K562 (cell line): ENCODE results near the gene LAG3. TPM values are rescaled to one million over a fixed set of nuclear protein-coding genes. Genes with fewer than 3 reads are reported as not detected.
A peak's percentile ranks its signal among the peaks of the same experiment; 100 is the strongest.

Experiments
- ARID3A ChIP-seq: IDR thresholded peaks from 2 replicates; pipeline ENCODE4 v1.6.1; 2012; ENCODE audit warnings: low read depth, low read length, improper control_type of control experiment, borderline replicate concordance
- CREB3L1 ChIP-seq: fragments of 450-650 bp; IDR thresholded peaks from 2 replicates; pipeline ENCODE4 v1.6.1; 2014; ENCODE audit warnings: low read depth, mild to moderate bottlenecking, moderate library complexity, borderline replicate concordance
- CSDE1 ChIP-seq, 2 experiments: fragments of 450-650 bp; IDR thresholded peaks; 2 replicates each; pipeline ENCODE4 v1.6.1; 2016; ENCODE audit warnings: mild to moderate bottlenecking in 1 of 2
- MED1 ChIP-seq: sonication (generic); formaldehyde crosslinking; IDR thresholded peaks from 2 replicates; pipeline ENCODE4 v1.8.1; 2023; ENCODE audit warnings: missing genetic modification reagents, borderline replicate concordance
- MLX ChIP-seq, 2 experiments: fragments of 450-650 bp in 1 of 2; sonication (generic) in 1 of 2; formaldehyde crosslinking; conservative IDR thresholded peaks; 2 replicates each; pipeline versions ENCODE4 v1.4.0 to v1.8.1; 2020 to 2022; ENCODE audit warnings: mild to moderate bottlenecking in 1 of 2, missing genetic modification reagents in 1 of 2
- MXI1 ChIP-seq: IDR thresholded peaks from 2 replicates; pipeline ENCODE4 v1.6.1; 2011; ENCODE audit warnings: low read depth, mild to moderate bottlenecking, improper control_type of control experiment, low read length
- NCOA4 ChIP-seq: fragments of 450-650 bp; IDR thresholded peaks from 2 replicates; pipeline ENCODE4 v1.6.1; 2018; ENCODE audit warnings: mild to moderate bottlenecking; ENCODE audit not compliant: partially characterized antibody
- SNAPC5 ChIP-seq: fragments of 250-450 bp; sonication (Bioruptor Pico); IDR thresholded peaks from 2 replicates; pipeline ENCODE4 v1.8.0; 2021; ENCODE audit warnings: moderate library complexity, mild to moderate bottlenecking, inconsistent platforms
- STAG1 ChIP-seq: sonication (generic); formaldehyde crosslinking; IDR thresholded peaks from 2 replicates; pipeline ENCODE4 v1.5.0; 2020; ENCODE audit warnings: missing genetic modification reagents, borderline replicate concordance
- TAF1 ChIP-seq: IDR thresholded peaks from 2 replicates; pipeline ENCODE4 v1.6.1; 2011; ENCODE audit warnings: mild to moderate bottlenecking, low read length, moderate library complexity; ENCODE audit not compliant: insufficient read depth, control insufficient read depth, severe bottlenecking; ENCODE audit errors: extremely low read depth
- TFAP4 ChIP-seq: sonication (generic); formaldehyde crosslinking; IDR thresholded peaks from 2 replicates; pipeline ENCODE4 v1.8.0; 2022; ENCODE audit warnings: missing genetic modification reagents, mild to moderate bottlenecking, moderate library complexity, borderline replicate concordance
- ZBTB5 ChIP-seq: fragments of 450-650 bp; IDR thresholded peaks from 2 replicates; pipeline ENCODE4 v1.6.1; 2017; ENCODE audit warnings: antibody characterized with exemption
- ZNF253 ChIP-seq: fragments of 250-450 bp; sonication (Bioruptor Pico); conservative IDR thresholded peaks from 2 replicates; pipeline ENCODE4 v1.6.1; 2021; ENCODE audit warnings: mild to moderate bottlenecking
- ZNF280B ChIP-seq: fragments of 250-450 bp; sonication (Bioruptor Pico); IDR thresholded peaks from 2 replicates; pipeline ENCODE4 v1.5.1; 2021; ENCODE audit warnings: mild to moderate bottlenecking
- ZNF316 ChIP-seq: fragments of 450-650 bp; IDR thresholded peaks from 2 replicates; pipeline ENCODE4 v1.6.1; 2016
- ZNF384 ChIP-seq: IDR thresholded peaks from 2 replicates; pipeline ENCODE4 v1.6.1; 2012; ENCODE audit warnings: low read depth, low read length, improper control_type of control experiment
- ZNF655 ChIP-seq: fragments of 250-450 bp; sonication (Bioruptor Pico); IDR thresholded peaks from 2 replicates; pipeline ENCODE4 v1.5.0; 2021
- polyA plus RNA-seq, 8 experiments: library from polyadenylated mRNA; depleted of rRNA in 4 of 8; stranded (reverse) in 5 of 8; unstranded in 3 of 8; fragments of >200 nt; fragmentation: Nextera tagmentation in 2 of 8; fragmentation: Illumina TruSeq in 1 of 8; extraction: Ambion mirVana in 2 of 8; extraction: Trizol in 1 of 8; gene quantifications; 2 replicates each; pipeline versions ENCODE4 v1.2.1 to v1.2.3, GENCODE V29; 2011 to 2014; ENCODE audit warnings: inconsistent platforms in 1 of 8, missing spikeins in 1 of 8
- total RNA-seq, 7 experiments: library from RNA; depleted of rRNA in 6 of 7; stranded (reverse); fragments of >200 nt in 6 of 7; fragmentation: Illumina TruSeq in 2 of 7; extraction: Trizol in 2 of 7; gene quantifications; 2 replicates each; pipeline versions ENCODE4 v1.2.1 to v1.2.3, GENCODE V29; 2011 to 2021; ENCODE audit warnings: low replicate concordance in 1 of 7

LAG3 gene
- total and polyA plus RNA-seq, 9 of the 15 experiments (the other 6 are each of a cell fraction or from before 2014, with no cell fraction given), result 0.07 to 0.66 (median 0.09) TPM; not detected in 1

- TF ChIP-seq ZBTB5 (peak; percentile 60; the same call in 1 of the 2 replicates), SNAPC5 (CRISPR knock-in tag) (no peak), ZNF384 (peak; percentile 37; the same call in 1 of the 2 replicates), CREB3L1 (no peak), ZNF253 (CRISPR knock-in tag) (no peak), ZNF316 (peak; percentile 22; the same call in 1 of the 2 replicates), MED1 (CRISPR knock-in tag) (no peak), TFAP4 (CRISPR knock-in tag) (no peak), MXI1 (0 out of 2 replicates have a peak, but pooled peaks have one; percentile 23), ZNF280B (CRISPR knock-in tag) (no peak), NCOA4 (peak; percentile 66), ZNF655 (no peak), MLX (CRISPR knock-in tag; conservative IDR thresholded peaks at IDR 0.05) (no peak), STAG1 (CRISPR knock-in tag) (no peak), CSDE1 (IDR thresholded peaks at IDR 0.05) (no peak), ARID3A (no peak), TAF1 (no peak)
Observed at GRCh38 chr12:6765048-6765633, 7.2 kb upstream of the LAG3 start (continued).
